ENCODE measurements around the gene RAP1GAP.

RAP1GAP gene

GRCh38 chr1:21625390-21626190, 43.6 kb downstream of the RAP1GAP start:
- no peak for DNase-seq

- peak in 12 of 14 donors; percentile 11 to 75 (median 46) for DNase-seq
Measured at GRCh38 chr1:21624571-21625389, 44.4 kb downstream of the RAP1GAP start.

GRCh38 chr1:21623410-21623961, 45.7 kb downstream of the RAP1GAP start:
- DNase-seq: no peak

GRCh38 chr1:21622466-21623315, 46.5 kb downstream of the RAP1GAP start:
- no peak for DNase-seq

GRCh38 chr1:21621761-21622436, 47.3 kb downstream of the RAP1GAP start:
- no peak for DNase-seq

GRCh38 chr1:21621051-21621450, 48.1 kb downstream of the RAP1GAP start:
- DNase-seq: no peak

GRCh38 chr1:21620496-21620895, 48.7 kb downstream of the RAP1GAP start:
- DNase-seq: peak in 8 of 14 donors; percentile 8 to 67 (median 13)

- no peak for DNase-seq
Measured at GRCh38 chr1:21620011-21620410, 49.1 kb downstream of the RAP1GAP start.

- DNase-seq: no peak
Measured at GRCh38 chr1:21619375-21619947, 49.7 kb downstream of the RAP1GAP start.

GRCh38 chr1:21618561-21619374, 50.4 kb downstream of the RAP1GAP start:
- peak in 1 of 14 donors; percentile 70 for DNase-seq

- DNase-seq: no peak
Measured at GRCh38 chr1:21618059-21618458, 51.1 kb downstream of the RAP1GAP start.

GRCh38 chr1:21617126-21617738, 51.9 kb downstream of the RAP1GAP start:
- DNase-seq: no peak

GRCh38 chr1:21616372-21616771, 52.8 kb downstream of the RAP1GAP start:
- no peak for DNase-seq

GRCh38 chr1:21614419-21615115, 54.6 kb downstream of the RAP1GAP start:
- DNase-seq: no peak

GRCh38 chr1:21613072-21613867, 55.9 kb downstream of the RAP1GAP start:
- DNase-seq: no peak

- no peak for DNase-seq
Measured at GRCh38 chr1:21612057-21612456, 57.1 kb downstream of the RAP1GAP start.

GRCh38 chr1:21610989-21611785, 58.0 kb downstream of the RAP1GAP start:
- no peak for DNase-seq

- DNase-seq: no peak
Measured at GRCh38 chr1:21610027-21610426, 59.1 kb downstream of the RAP1GAP start.

Data from C1 segment of cervical spinal cord (tissue), 14 donors.